HG02885 (cell line): ENCODE results near the gene PTMS.

ENCODE experiments used
- ATAC-seq: cut with Tn5 transposase; IDR thresholded peaks from one replicate; pipeline ENCODE4 v1.9.1; 2021; ENCODE audit warnings: mild to moderate bottlenecking; ENCODE audit not compliant: unreplicated experiment, poor library complexity

Gene PTMS

DNA sequence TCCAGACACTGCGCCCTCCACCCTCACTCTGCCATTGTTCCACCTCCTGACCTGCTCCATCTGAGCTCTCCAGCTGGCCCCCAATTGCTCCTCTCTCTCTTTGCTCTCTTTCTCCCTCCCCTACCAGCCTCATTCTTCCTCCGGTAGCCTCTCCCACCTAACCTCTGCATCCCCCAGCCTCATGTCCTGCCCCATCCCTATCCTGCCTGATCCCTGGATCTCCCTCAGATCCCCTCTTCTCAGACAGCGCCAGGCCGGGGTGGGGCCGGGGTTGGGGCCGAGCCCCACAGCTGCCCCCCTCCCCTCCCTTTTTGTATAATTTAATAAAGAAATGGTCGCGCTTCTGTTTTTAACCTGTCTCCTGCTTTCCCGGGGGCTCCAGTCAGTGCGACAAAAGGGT lies 4.4 kb downstream of the PTMS start:
- ATAC-seq, result no peak

DNA sequence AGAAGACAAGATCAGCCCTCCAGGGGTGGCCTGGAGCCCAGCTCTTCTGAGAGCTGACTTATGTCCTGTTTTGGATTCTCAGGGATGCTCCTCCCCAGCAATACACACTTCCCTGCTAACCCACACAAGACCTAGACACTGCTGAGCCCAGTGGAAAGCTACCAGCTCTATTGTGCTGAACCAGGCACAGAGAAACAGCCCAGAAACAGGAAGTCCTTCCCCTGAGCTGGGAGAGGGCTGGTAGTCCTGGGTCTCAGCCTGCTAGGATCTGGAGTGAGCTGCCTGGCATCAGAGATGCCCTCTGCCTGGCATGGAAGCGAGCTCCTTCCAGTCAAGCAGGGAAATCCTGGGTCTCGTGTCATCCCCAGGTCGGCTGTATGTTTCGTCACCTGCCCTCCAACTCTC lies 4.9 kb downstream of the PTMS start:
- ATAC-seq, result no peak

DNA sequence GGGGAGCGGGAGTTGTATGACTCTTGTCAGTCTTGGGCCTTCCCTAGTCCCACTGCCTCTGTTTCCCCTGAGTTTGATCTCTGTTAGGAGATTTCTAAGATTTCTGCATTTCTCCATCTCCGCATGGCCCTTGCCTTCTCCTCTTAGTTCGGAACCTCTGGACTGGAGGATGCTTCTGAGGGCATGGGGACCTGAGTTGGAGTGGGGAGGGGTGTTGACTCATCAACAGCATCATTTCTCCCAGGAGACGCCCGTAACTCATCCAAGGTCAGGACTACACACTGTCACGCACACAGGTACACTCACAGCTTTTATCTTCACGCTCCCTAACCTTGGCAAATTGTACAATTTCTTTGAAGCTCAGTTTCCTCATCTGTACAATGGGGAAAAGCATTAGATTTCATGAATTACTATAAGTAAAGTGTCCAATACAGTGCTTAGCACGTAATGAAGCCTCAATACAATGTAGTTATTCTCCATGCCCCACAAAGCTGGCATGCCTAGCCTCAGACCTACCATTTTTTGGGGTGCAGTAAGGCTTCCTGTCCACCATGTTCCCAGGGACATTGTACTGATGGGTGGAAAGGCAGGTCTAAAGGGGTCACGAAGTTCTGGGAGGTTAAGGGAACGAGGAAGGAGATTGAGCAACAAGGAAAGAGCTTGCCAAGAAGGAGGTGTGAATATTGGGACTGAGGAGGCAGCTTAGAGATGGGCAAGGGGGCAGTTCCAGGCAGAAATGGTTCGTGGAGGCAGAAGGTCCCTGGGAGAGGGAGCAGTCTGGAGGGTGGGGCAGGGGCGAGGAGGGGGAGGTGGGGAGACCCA lies 5.6 kb downstream of the PTMS start:
- no peak for ATAC-seq

- no peak for ATAC-seq
Observed at GRCh38 chr12:6772331-6772695, 6.2 kb downstream of the PTMS start, which contains the start of gene LAG3. TSS of gene LAG3 (plus strand) at chr12:6772520. CDS start at chr12:6772853, 333 bp downstream.

DNA sequence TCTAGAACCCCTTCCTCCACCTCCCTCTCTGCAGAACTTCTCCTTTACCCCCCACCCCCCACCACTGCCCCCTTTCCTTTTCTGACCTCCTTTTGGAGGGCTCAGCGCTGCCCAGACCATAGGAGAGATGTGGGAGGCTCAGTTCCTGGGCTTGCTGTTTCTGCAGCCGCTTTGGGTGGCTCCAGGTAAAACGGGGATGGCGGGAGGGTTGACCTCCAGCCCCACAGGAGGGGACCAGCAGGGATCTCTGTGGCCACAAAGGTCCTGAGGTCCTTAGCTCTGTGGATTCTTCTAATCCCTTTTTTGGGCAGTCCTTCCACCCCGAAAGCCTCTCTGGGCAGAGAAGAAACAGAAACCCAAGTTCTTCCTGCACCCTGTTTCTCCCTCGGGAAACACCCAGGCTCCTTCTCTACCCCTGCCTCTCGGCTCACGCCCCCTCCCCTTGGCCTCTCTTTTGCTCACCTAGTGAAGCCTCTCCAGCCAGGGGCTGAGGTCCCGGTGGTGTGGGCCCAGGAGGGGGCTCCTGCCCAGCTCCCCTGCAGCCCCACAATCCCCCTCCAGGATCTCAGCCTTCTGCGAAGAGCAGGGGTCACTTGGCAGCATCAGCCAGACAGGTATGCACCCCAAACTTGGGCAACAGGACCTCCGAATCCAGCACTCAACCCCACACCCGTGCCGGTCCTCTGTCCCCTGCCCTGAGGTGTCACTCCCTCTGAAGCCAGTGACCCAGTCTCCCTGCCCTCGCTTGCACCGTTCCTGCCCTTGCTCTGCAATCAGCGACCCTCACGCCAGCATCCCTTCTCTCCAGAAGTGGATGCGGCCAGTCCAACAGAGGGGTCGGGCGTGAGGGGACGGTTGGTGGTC lies 6.8 kb downstream of the PTMS start:
- ATAC-seq, result no peak

- ATAC-seq, result no peak
Observed at GRCh38 chr12:6773590-6774351, 7.6 kb downstream of the PTMS start.

- no peak for ATAC-seq
Observed at GRCh38 chr12:6774499-6775062, 8.4 kb downstream of the PTMS start.

DNA sequence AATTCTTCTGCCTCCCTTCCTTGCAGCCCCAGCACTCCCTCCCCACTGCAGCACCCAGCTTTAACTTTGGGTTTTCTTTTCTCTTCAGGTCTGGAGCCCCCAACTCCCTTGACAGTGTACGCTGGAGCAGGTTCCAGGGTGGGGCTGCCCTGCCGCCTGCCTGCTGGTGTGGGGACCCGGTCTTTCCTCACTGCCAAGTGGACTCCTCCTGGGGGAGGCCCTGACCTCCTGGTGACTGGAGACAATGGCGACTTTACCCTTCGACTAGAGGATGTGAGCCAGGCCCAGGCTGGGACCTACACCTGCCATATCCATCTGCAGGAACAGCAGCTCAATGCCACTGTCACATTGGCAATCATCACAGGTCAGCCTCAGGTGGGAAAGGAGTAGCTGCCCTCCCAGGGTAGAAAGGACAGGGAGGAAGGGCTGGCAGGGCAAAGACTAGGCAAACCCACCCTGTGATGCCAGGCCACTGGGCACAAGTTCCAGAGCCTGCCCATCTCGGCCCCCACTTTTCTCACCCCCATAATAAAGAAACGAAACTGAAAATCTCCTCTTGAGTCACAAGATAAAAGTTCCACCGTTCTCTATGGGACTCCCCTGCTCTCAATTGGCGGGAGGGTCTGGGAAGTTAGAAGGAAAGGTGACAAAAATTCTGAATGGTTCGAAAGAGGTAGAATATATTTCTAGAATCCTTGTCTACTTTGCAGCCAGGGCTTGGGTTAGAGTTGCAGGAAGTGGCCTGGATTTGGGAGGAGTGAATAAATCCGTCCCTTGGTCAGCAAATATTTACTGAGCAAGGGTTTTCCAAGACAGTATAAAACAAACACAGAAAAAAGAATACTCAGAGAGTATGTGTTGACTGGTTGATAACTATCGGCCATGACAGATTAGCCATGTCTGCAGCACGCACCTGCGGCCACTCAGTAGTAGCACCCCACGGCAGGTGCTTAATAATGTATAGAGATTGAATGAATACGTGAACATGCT lies 9.3 kb downstream of the PTMS start:
- no peak for ATAC-seq

GRCh38 chr12:6777386-6777785 lies 11.2 kb downstream of the PTMS start:
- ATAC-seq, result no peak

GRCh38 chr12:6778217-6778573 lies 12.0 kb downstream of the PTMS start:
- no peak for ATAC-seq

DNA sequence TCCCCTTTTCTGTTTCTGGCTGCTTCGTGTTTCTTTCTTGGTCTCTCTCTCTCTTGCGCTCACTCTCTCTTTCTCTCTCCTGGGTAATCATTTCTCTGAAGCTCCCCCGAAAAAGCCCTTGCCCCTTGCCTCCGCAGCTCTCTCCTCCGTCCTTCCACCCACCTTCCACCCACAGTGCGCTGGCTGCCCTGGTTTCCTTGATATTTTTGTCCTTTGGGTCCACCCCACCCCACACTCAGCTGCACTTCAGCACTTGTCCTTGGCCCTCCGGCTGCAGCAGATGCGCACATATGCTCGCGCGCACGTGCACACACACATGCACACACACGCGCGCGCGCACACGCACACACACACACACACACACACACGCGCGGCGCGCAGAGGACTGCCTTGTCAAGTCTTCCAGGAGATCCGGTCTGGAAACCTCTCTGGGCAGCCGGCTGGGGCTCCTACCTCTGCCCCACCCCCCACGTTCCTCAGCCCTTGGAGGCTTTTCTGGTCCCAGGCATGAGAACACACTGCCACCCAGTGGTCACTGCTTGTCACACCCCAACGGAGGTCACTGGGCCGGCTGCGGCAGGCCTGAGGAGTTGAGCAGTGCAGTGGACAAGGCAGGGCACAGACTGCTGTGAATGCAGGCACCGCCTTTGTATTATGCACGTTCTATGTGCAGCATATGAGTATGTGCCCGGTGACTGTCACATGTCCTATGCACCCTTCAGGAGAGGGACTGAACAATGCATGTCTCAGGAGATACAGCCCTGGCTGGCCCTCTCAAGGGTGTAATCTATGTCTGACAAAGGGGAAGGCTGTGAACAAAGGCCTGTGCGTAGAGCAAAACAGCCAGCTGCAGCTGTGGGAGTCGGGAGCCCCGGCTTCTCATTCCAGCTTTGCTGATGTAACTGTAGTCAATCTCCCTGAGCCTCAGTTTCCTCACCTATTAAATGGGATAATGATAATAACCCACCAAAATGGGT lies 12.7 kb downstream of the PTMS start:
- peak; percentile 87 for ATAC-seq

GRCh38 chr12:6779708-6780432 lies 13.7 kb downstream of the PTMS start:
- no peak for ATAC-seq

- no peak for ATAC-seq
Observed at GRCh38 chr12:6780573-6780972, 14.4 kb downstream of the PTMS start.

- no peak for ATAC-seq
Observed at GRCh38 chr12:6782119-6782518, 16.0 kb downstream of the PTMS start.

DNA sequence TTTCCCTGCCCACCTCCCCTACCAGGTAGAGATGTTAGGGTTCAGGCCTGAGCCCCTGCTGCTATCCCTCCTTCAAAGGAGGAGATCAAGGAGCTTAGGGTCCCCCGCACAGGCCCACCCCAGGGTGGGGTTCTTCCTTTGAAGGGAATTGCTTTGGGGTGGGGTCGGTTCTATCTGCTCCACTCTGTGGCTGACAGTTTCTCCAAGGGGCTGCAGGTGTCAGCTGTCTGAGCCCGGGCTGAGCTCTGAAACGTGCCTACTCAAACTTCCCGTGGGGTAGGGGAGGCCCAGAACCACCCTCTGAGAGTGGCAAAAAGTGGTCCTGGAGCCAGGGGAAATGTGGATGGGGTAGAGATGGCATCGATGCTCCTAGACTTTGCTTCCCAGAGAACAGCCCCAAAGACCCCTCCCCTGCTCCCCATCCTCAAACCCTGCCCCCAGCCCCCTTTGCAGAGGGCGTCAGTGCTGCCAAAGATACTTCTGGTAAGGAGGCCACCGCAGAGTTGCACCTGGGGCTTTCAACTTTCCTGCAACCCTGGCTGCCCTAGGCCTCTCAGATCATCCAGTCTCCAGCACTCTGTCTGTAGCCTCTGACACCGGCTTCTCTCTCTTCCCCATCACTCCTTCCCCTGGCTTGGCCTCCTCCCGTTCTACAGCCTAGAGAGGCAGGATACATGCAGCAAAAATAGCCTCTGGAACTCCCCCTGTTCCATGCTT lies 16.8 kb downstream of the PTMS start:
- no peak for ATAC-seq

DNA sequence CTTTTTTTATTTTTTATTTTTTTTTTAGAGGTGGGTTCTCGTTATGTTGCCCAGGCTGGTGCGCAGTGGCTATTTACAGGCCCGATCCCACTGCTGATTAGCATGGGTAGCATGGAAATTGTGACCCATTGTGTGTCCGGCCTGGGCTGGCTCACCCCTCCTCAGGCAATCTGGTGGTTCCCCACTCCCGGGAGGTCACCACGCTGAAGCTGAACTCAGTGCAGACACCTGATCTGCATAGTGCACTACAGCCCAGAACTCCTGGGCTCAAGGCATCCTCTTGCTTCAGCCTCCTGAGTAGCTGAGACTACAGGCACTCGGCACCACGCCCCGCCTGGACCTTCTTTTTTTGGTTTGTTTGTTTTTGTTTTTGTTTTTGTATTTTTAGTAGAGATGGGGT lies 17.7 kb downstream of the PTMS start:
- no peak for ATAC-seq

GRCh38 chr12:6784296-6784695 lies 18.1 kb downstream of the PTMS start:
- no peak for ATAC-seq
